Activated gamma-delta T cell treated with anti-CD3 and anti-CD28 coated beads, Interleukin-2, amount 50 U/mL, for 16 hours (primary cell): ENCODE results near the gene PGR.

Experiments
- DNase-seq: peaks from one replicate; pipeline ENCODE4 v3.0.0-alpha.2; 2020; ENCODE audit warnings: low read depth

Gene PGR

DNA sequence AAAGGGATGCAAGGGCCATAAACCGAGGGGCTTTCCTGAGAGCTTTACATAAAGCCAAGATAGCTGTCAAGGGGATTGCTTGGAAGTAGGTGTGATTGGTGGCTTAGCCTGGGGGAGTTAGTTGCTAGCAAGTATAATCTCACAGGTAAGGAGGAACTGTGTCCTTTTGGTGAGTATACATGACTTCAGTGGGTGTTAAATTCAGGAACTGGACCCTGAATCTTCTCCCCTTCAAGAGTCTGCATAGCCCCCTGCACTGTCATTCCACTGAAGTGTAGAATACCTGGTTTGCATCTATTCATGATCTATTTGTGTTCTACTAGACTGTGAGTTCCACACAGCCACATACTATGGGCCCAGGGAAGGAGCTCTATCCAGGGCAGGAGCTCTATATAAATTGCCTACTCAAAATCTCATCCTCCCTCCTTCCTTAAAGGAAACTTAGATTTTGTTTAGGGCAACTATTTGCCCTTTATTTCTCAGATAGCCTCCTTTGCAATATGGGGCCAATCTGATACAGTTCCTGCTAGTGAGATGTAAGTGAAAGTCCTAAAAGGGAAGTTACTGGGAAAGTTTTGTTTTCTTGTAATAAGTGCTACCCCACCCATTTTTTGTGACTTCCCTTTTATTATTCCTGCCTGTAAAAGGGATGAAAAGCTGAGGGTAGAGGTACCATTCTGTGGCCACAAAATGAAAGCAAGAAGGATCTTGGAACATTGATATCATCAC lies 120.5 kb downstream of the PGR start:
- no peak for DNase-seq

DNA sequence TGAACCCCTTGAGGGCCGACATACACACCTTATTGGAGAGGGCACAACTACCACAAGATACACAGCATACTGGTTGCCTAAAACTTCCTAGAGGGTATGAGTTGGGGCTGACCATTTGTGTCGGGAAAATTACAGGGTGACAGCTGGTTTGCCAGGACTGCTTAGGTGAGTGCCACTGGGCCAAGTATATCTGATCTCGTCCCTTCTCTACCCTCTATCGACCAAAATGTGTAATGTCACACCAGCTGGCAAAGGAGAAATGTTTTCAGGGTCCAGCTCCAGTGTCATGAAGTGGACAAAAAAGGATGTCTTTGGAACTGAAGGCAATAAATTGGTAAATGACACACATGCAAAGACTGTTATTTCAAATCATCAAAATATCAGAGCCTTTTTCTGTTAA lies 126.1 kb downstream of the PGR start:
- no peak for DNase-seq

DNA sequence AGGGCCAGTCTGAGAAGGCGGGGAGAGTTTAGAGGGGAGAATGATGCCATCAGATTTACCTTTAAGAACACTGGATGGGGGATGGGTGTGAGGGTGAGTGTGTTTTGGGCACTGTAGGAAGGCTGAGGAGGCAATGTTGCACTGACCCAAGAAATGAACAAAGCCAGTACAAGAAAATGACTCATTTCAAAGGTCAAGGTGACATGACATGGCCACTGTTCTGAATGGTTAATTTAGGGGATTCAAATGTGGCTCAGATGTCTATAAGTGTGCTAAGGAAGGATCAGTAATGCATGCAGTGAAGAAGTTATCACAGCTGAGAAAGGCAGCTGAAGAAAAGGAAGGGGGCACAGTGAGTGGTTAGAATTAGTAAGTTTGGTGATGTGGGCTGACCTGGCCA lies 129.9 kb downstream of the PGR start:
- no peak for DNase-seq

DNA sequence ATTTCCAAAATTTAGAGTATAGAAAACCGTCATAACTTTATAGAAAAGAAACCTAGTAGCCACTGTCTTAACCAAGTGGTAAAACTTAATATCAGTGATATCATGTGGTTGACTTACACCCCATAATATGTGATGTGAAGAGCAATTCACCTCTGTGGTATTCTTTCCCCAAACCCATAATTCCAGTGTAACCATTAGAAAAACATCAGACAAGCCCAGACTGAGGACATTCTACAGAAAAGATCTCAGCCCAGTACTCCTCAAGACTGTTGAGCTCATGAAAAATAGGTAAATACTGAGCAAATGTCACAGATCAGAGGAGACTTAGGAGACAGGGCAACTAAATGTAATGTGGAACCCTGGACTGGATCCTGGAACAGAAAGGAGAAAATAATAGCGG lies 134.6 kb downstream of the PGR start:
- DNase-seq, result no peak

DNA sequence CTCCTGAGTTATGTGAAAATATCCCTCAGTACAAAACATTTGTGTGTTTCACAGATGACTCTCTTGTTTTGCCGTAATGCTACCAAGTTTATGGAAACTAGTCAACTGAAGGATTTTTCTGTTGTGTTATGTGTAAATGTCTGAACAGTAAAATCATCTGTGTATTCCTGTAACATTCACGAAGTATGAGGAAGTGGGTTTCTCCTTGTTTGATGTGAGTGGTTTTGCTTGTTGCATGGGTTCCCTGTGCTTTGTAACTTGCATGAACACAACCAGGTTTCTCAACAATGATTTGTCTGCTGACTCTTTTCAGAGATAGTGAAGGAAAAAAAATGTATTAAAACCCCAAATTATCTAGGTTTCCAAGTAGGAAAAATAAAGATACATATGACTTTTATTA lies 138.1 kb downstream of the PGR start:
- no peak for DNase-seq

DNA sequence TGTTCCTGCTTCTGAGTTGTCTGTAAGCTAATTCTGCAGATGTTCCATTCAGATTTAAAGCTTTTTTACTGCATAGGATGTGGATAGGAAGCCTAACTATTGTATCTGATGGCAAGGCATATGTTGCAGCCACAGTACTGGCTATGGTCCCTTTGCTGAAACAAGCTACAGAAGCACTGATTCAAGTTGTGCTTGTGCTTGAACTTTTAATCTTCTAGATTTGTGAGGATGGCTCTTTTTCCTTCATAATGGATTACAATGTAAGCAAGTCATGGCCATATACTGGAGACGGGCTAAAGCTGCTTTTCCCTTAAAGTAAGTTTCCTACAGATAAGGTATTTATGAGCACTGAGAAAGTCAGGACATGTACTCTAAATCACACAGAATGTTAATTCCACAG lies 138.7 kb downstream of the PGR start:
- DNase-seq, result no peak

DNA sequence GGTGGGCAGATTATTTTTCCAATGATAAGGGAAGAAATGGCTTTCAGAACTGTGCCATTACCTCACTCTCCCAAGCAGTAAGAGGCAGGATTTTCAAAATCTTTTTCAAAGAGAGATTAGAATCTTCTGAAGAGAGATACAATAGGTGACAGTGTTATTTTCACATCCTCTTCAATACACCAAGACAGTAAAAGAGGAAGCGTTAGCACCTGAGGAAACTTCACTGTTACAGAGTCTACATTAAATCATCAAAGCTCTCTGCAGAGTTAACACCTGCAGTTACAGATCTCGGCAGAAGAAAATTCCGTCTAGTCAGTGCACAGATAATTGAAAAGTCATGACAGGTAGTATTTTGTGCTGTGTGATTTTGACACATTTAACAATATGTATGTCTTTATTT lies 144.9 kb downstream of the PGR start:
- no peak for DNase-seq

DNA sequence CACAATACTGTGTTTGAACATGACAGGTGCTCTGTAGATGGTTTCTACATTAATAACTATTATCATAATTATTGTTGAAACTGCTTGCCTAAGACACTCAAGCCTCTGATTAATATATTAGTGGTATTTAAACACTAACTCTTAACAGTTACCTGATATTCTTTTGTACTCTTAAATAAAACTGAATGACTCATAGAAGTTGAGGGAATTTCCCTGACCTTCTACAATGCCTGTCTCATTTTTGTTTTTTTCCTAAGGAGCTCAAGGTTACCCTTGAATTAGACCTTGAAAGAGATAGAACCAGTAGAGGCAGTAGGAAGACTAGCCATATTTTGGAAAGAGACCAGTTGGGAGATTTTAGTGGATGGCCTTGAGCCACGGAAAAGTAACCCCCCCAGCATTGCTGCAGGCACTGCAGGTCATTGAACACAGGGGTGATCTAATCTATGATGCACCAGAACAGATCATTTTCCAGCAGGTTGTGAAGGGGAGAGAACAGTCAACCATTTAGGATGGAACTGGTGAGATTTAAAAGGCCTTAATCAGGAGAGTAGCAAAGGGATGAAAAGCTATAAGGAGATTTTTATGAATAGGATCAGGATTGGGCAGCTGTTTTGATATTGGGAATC lies 148.3 kb downstream of the PGR start:
- no peak for DNase-seq

DNA sequence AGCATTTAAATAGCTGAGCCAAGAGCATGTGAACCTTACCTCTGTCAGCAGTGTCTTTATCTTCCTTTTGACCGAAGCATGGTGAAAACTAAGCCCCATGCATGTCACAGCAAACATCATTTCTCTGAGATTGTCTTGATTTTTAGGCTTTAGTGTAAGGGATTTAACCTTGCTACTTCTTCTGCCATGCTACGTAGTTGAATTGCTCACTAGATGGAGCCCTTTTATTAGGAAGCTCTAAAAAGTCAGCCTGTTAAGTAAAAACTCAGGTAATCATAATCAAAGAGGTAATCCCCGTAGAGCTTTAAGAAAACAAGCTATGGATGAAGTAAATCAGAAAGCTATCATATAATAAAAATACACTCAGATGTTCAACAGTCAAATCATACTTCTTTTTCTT lies 149.5 kb downstream of the PGR start:
- DNase-seq, result no peak
